Activated T-helper 9 cell treated with anti-CD3 and anti-CD28 coated beads, Interleukin-2, amount 50 U/mL, for 16 hours (primary cell): Measurements from ENCODE around the gene FLYWCH1.

ENCODE experiments used
- DNase-seq: peaks from one replicate; pipeline ENCODE4 v3.0.0-alpha.2; 2020; ENCODE audit warnings: low read depth

The FLYWCH1 gene

GRCh38 chr16:2969545-2970521 lies 58.1 kb downstream of the FLYWCH1 start:
- peak; percentile 62 for DNase-seq

GRCh38 chr16:2970563-2970962 lies 58.8 kb downstream of the FLYWCH1 start:
- DNase-seq = no peak

- DNase-seq = no peak
Measured at GRCh38 chr16:2971134-2971984, 59.6 kb downstream of the FLYWCH1 start.

GRCh38 chr16:2971985-2972784 lies 60.5 kb downstream of the FLYWCH1 start:
- no peak for DNase-seq

GRCh38 chr16:2973093-2973492 lies 61.4 kb downstream of the FLYWCH1 start:
- no peak for DNase-seq

- no peak for DNase-seq
Measured at GRCh38 chr16:2973605-2974318, 62.0 kb downstream of the FLYWCH1 start.

- DNase-seq = no peak
Measured at GRCh38 chr16:2974319-2975056, 62.8 kb downstream of the FLYWCH1 start.

GRCh38 chr16:2975161-2975795 lies 63.5 kb downstream of the FLYWCH1 start:
- DNase-seq = no peak

GRCh38 chr16:2976201-2976600 lies 64.5 kb downstream of the FLYWCH1 start:
- DNase-seq = no peak

GRCh38 chr16:2976673-2977072 lies 64.9 kb downstream of the FLYWCH1 start:
- DNase-seq = no peak

- DNase-seq = no peak
Measured at GRCh38 chr16:2977440-2977839, 65.7 kb downstream of the FLYWCH1 start.

- DNase-seq = no peak
Measured at GRCh38 chr16:2979669-2980226, 68.0 kb downstream of the FLYWCH1 start.

- peak; percentile 91 for DNase-seq
Measured at GRCh38 chr16:2980227-2981176, 68.8 kb downstream of the FLYWCH1 start, which contains the start of gene PKMYT1. Gene PKMYT1, minus strand, starts transcription at chr16:2980446. Its CDS starts 789 bp downstream, at chr16:2979657.

- DNase-seq = no peak
Measured at GRCh38 chr16:2981177-2981898, 69.6 kb downstream of the FLYWCH1 start.

GRCh38 chr16:2981899-2982250 lies 70.1 kb downstream of the FLYWCH1 start:
- DNase-seq = no peak

GRCh38 chr16:2982402-2982801 lies 70.7 kb downstream of the FLYWCH1 start:
- no peak for DNase-seq

- peak; percentile 60 for DNase-seq
Measured at GRCh38 chr16:2983706-2984136, 72.0 kb downstream of the FLYWCH1 start.

GRCh38 chr16:2985462-2985861 lies 73.7 kb downstream of the FLYWCH1 start:
- no peak for DNase-seq
